Activated naive CD4-positive, alpha-beta T cell treated with anti-CD3 and anti-CD28 coated beads, Interleukin-2, amount 50 U/mL, for 16 hours (primary cell): ENCODE results near the gene GJB4.
"Not testable (repeated sequence)": the region's sequence is repeated elsewhere in the genome, so short reads cannot be mapped to it uniquely, and the experiment has no call there.

Experiments used
- DNase-seq: peaks from one replicate; pipeline ENCODE4 v3.0.0-alpha.2; 2020

GJB4 gene

GRCh38 chr1:34806396-34806795, 46.9 kb downstream of the GJB4 start:
- DNase-seq = no peak

- DNase-seq = no peak
Observed at GRCh38 chr1:34808051-34808810, 48.7 kb downstream of the GJB4 start.

- DNase-seq = not testable (repeated sequence)
Observed at GRCh38 chr1:34810781-34811180, 51.2 kb downstream of the GJB4 start.
